H1 (cell line): ENCODE results near the gene MRTFA. TPM values are rescaled to one million over a fixed set of nuclear protein-coding genes. Genes with fewer than 3 reads are reported as not detected.

Source experiments
- CTCF ChIA-PET: fragments of 300-600 bp; sonication (Branson Sonifier 250); formaldehyde crosslinking; loops from one replicate; lab custom pipeline; 2021; ENCODE audit not compliant: partially characterized antibody; lab: Charles Lee
- POLR2A ChIA-PET: fragments of 300-600 bp; sonication (Branson Sonifier 250); formaldehyde crosslinking; loops from one replicate; lab custom pipeline; 2021; ENCODE audit warnings: inconsistent platforms; ENCODE audit not compliant: partially characterized antibody; lab: Charles Lee
- DNase-seq, 2 experiments: peaks; one replicate each; pipeline versions ENCODE4 v3.0.0 to v3.0.0-alpha.2; 2010 to 2022; ENCODE audit warnings: low spot score in 2 of 2, low read depth in 1 of 2, mixed read lengths in 1 of 2
- FAIRE-seq: peaks from 2 replicates; lab custom pipeline; 2011; peaks lifted over from hg19 to GRCh38; lab: Jason Lieb, UNC
- H2AFZ ChIP-seq: 2 replicates; pipeline ENCODE4 v1.8.1; 2012; ENCODE audit warnings: low read length, inconsistent platforms
- H2AK5ac ChIP-seq: 2 replicates; pipeline ENCODE4 v1.6.1; 2013; ENCODE audit warnings: low read depth, low read length
- H2BK120ac ChIP-seq: replicated peaks from 2 replicates; pipeline ENCODE3; 2013; ENCODE audit warnings: low read depth, low read length, inconsistent platforms
- H2BK12ac ChIP-seq: 2 replicates; pipeline ENCODE4 v1.6.1; 2013; ENCODE audit warnings: low read depth, low read length
- H2BK15ac ChIP-seq: 2 replicates; pipeline ENCODE4 v1.6.1; 2013; ENCODE audit warnings: low read length
- H2BK20ac ChIP-seq: 2 replicates; pipeline ENCODE4 v1.6.1; 2013; ENCODE audit warnings: low read length
- H2BK5ac ChIP-seq: 2 replicates; pipeline ENCODE4 v1.6.1; 2013; ENCODE audit warnings: low read depth, low read length
- H3K14ac ChIP-seq: 2 replicates; pipeline ENCODE4 v1.6.1; 2013; ENCODE audit warnings: inconsistent platforms; ENCODE audit not compliant: insufficient read length
- H3K18ac ChIP-seq: 2 replicates; pipeline ENCODE4 v1.6.1; 2013; ENCODE audit warnings: low read length; ENCODE audit errors: extremely low read depth
- H3K23ac ChIP-seq: 2 replicates; pipeline ENCODE4 v1.6.1; 2013; ENCODE audit warnings: inconsistent platforms; ENCODE audit not compliant: insufficient read length
- H3K23me2 ChIP-seq: 2 replicates; pipeline ENCODE4 v1.6.1; 2013; ENCODE audit warnings: low read depth, low read length
- H3K27ac ChIP-seq: 2 replicates; pipeline ENCODE4 v1.6.1; 2011; ENCODE audit warnings: low read depth, low read length, inconsistent platforms
- H3K27me3 ChIP-seq, 4 experiments: replicated peaks in 1 of 4; 1 replicate in 1 of 4; 2 replicates in 3 of 4; pipeline versions ENCODE4 v1.6.1 to v1.8.1; 2011 to 2013; ENCODE audit warnings: low read length in 3 of 4, mild to moderate bottlenecking in 3 of 4, inconsistent platforms in 2 of 4, mixed read lengths in 2 of 4, moderate library complexity in 1 of 4; ENCODE audit not compliant: control insufficient read depth in 3 of 4, insufficient read depth in 3 of 4; ENCODE audit errors: extremely low read depth in 1 of 4
- H3K36me3 ChIP-seq, 4 experiments: 2 replicates each; pipeline versions ENCODE4 v1.6.1 to v1.8.1; 2011 to 2013; ENCODE audit warnings: mild to moderate bottlenecking in 4 of 4, low read length in 3 of 4, moderate library complexity in 2 of 4, control low read depth in 1 of 4, inconsistent platforms in 1 of 4; ENCODE audit not compliant: insufficient read depth in 4 of 4, control insufficient read depth in 2 of 4
- H3K4ac ChIP-seq: replicated peaks from 2 replicates; pipeline ENCODE3; 2013; ENCODE audit warnings: low read length, low read depth, mixed read lengths, inconsistent platforms; ENCODE audit not compliant: insufficient read length
- H3K4me1 ChIP-seq, 4 experiments: replicated peaks in 1 of 4; 1 replicate in 1 of 4; 2 replicates in 3 of 4; pipeline versions ENCODE4 v1.6.1 to v1.8.1; 2011 to 2013; ENCODE audit warnings: low read length in 3 of 4, inconsistent platforms in 2 of 4, mixed read lengths in 1 of 4; ENCODE audit not compliant: insufficient read depth in 4 of 4, control insufficient read depth in 3 of 4
- H3K4me2 ChIP-seq, 2 experiments: 2 replicates each; pipeline versions ENCODE4 v1.6.1 to v1.8.1; 2011 to 2013; ENCODE audit warnings: low read depth in 2 of 2, low read length in 2 of 2, control low read depth in 1 of 2, inconsistent platforms in 1 of 2, mild to moderate bottlenecking in 1 of 2; ENCODE audit not compliant: insufficient read depth in 1 of 2
- H3K4me3 ChIP-seq, 4 experiments: fragments of 200-600, 300-600 bp in 1 of 4; sonication (generic), shearing (Covaris generic), sonication (Bioruptor Twin) in 1 of 4; 2 replicates each; pipeline versions ENCODE4 v1.5.1 to v1.8.1; 2011 to 2016; ENCODE audit warnings: low read length in 4 of 4, low read depth in 3 of 4, control low read depth in 2 of 4, inconsistent platforms in 2 of 4, mild to moderate bottlenecking in 2 of 4, mixed read lengths in 1 of 4, moderate library complexity in 1 of 4; ENCODE audit not compliant: insufficient read depth in 2 of 4; ENCODE audit errors: extremely low read depth in 1 of 4
- H3K56ac ChIP-seq: replicated peaks from 2 replicates; pipeline ENCODE3; 2013; ENCODE audit warnings: low read depth, mild to moderate bottlenecking, mixed read lengths, low read length, inconsistent platforms; ENCODE audit not compliant: insufficient read length
- H3K79me1 ChIP-seq: 2 replicates; pipeline ENCODE4 v1.6.1; 2013; ENCODE audit warnings: low read depth, low read length, control low read depth
- H3K79me2 ChIP-seq, 2 experiments: 2 replicates each; pipeline versions ENCODE4 v1.6.1 to v1.8.1; 2012 to 2013; ENCODE audit warnings: low read length in 2 of 2, mild to moderate bottlenecking in 2 of 2, inconsistent platforms in 1 of 2; ENCODE audit not compliant: insufficient read depth in 2 of 2, control insufficient read depth in 1 of 2
- H3K9ac ChIP-seq, 4 experiments: replicated peaks in 1 of 4; 1 replicate in 1 of 4; 2 replicates in 3 of 4; pipeline versions ENCODE4 v1.6.1 to v1.8.1; 2011 to 2013; ENCODE audit warnings: low read depth in 3 of 4, low read length in 3 of 4, control low read depth in 2 of 4, mild to moderate bottlenecking in 2 of 4, moderate library complexity in 2 of 4, inconsistent platforms in 1 of 4; ENCODE audit errors: extremely low read depth in 1 of 4
- H3K9me3 ChIP-seq, 2 experiments: 2 replicates each; pipeline versions ENCODE4 v1.6.1 to v1.8.1; 2012 to 2013; ENCODE audit warnings: mild to moderate bottlenecking in 2 of 2, moderate library complexity in 2 of 2, control low read depth in 1 of 2, inconsistent platforms in 1 of 2, low read depth in 1 of 2, low read length in 1 of 2, mixed read lengths in 1 of 2; ENCODE audit not compliant: insufficient read depth in 2 of 2
- H4K20me1 ChIP-seq, 2 experiments: replicated peaks in 1 of 2; 2 replicates each; pipeline versions ENCODE3 to v1.8.1; 2011 to 2013; ENCODE audit warnings: inconsistent platforms in 2 of 2, low read length in 2 of 2, mild to moderate bottlenecking in 1 of 2; ENCODE audit not compliant: insufficient read depth in 2 of 2, control insufficient read depth in 1 of 2
- H4K5ac ChIP-seq: 2 replicates; pipeline ENCODE4 v1.6.1; 2013; ENCODE audit warnings: low read length, low read depth, mixed read lengths, inconsistent platforms; ENCODE audit not compliant: insufficient read length
- H4K8ac ChIP-seq: 2 replicates; pipeline ENCODE4 v1.8.0; 2013; ENCODE audit warnings: mild to moderate bottlenecking, moderate library complexity, low read length, inconsistent platforms; ENCODE audit not compliant: insufficient read depth; ENCODE audit errors: extremely low read depth
- H4K91ac ChIP-seq: replicated peaks from 2 replicates; pipeline ENCODE3; 2013; ENCODE audit warnings: low read length, mixed read lengths, inconsistent platforms; ENCODE audit not compliant: insufficient read length
- E2F6 ChIP-seq: IDR thresholded peaks from 2 replicates; pipeline ENCODE4 v1.6.1; 2012; ENCODE audit warnings: inconsistent platforms
- SRF ChIP-seq: IDR thresholded peaks from 2 replicates; pipeline ENCODE4 v1.6.1; 2011; ENCODE audit warnings: mild to moderate bottlenecking, low read depth, low read length, moderate library complexity
- WGBS, 2 experiments: shearing (Covaris generic) in 1 of 2; methylation state at CpG; one replicate each; pipeline versions ENCODE4 v1.1.6 to v1.1.7; 2013 to 2015; ENCODE audit warnings: low lambda C conversion rate in 2 of 2, mixed read lengths in 2 of 2, inconsistent platforms in 1 of 2, low coverage in 1 of 2, missing lambda C conversion rate in 1 of 2; ENCODE audit not compliant: insufficient replicate concordance in 2 of 2, insufficient coverage in 1 of 2, insufficient read length in 1 of 2; ENCODE audit errors: extremely low coverage in 1 of 2, missing lambda C conversion rate in 1 of 2; 5-methylcytosine and 5-hydroxymethylcytosine counted together
- polyA plus RNA-seq, 7 experiments: library from polyadenylated mRNA; depleted of rRNA in 3 of 7; stranded (reverse) in 5 of 7; unstranded in 2 of 7; fragments of >200 nt in 5 of 7; fragments of 200-250 nt in 2 of 7; gene quantifications; 1 replicate in 5 of 7; 2 replicates in 1 of 7; 4 replicates in 1 of 7; pipeline versions ENCODE4 v1.2.1 to v1.2.3, GENCODE V29; 2011 to 2013; ENCODE audit warnings: missing spikeins in 2 of 7, mixed read lengths in 2 of 7
- total RNA-seq: library from RNA; stranded (reverse); fragmentation: NEBNext Ultra II Directional; extraction: Animal tissue kit (Norgen Biotek cat#: 25700); gene quantifications from 2 replicates; pipeline ENCODE4 v1.2.1, GENCODE V29; 2021

MRTFA gene
- total and polyA plus RNA-seq, 2 of the 8 experiments (the other 6 are each of a cell fraction or from before 2014, with no cell fraction given): 5.4 to 37.9 TPM

GRCh38 chr22:40583053-40583741, 53.3 kb downstream of the MRTFA start:
- POLR2A ChIA-PET: interaction anchor here (1.1 kb wide), 1 partner anchor 37 kb away, joined by 3 read pairs; no protein-coding TSS in a partner anchor
- no peak for TF ChIP-seq SRF
- TF ChIP-seq E2F6: no peak
- WGBS, 2 experiments: 79% methylated on average over 1 of the region's 1 CpG; no CpG with 5 or more reads in 1 of the 2 experiments
- FAIRE-seq: no peak
- Histone ChIP-seq H3K27me3 (no peaks in the 10 kb centered on the region), H4K8ac (no peak overlapping the region), H2BK15ac (no peak overlapping the region), H3K23ac (no peak overlapping the region), H3K9me3 (peaks cover 3 to 6% of the 10 kb centered on the region in 2 experiments; a peak in 3 of 4 replicates), H3K36me3 (peaks cover 0 to 6% (median 2%) of the 10 kb centered on the region in 4 experiments; a peak in 2 of 8 replicates), H3K18ac (no peak overlapping the region), H3K14ac (no peak overlapping the region), H3K79me1 (no peaks in the 10 kb centered on the region), H3K79me2 (peaks cover 0 to 5% of the 10 kb centered on the region in 2 experiments; a peak in 1 of 4 replicates), H3K23me2 (no peaks in the 10 kb centered on the region), H3K4me3 (no peak overlapping the region), H3K4me1 (peaks cover 0 to 2% (median 0%) of the 10 kb centered on the region in 4 experiments; a peak in 2 of 7 replicates), H2BK12ac (no peak overlapping the region), H4K5ac (no peak overlapping the region), H2AFZ (no peak overlapping the region), H2BK120ac (no peak overlapping the region), H2BK20ac (no peak overlapping the region), H2BK5ac (no peak overlapping the region), H3K27ac (no peak overlapping the region), H3K56ac (no peak overlapping the region), H3K4me2 (no peak overlapping the region), H2AK5ac (no peak overlapping the region), H3K4ac (no peak overlapping the region), H3K9ac (no peak overlapping the region), H4K91ac (no peak overlapping the region), H4K20me1 (no peaks in the 10 kb centered on the region)
- CTCF ChIA-PET: interaction anchor here (0.6 to 3.9 kb wide), 6 partner anchors 10 to 1040 kb away, joined by 3 to 15 read pairs (median 3); no protein-coding TSS in a partner anchor
- DNase-seq: no peak
